AG09319 (cell line): ENCODE results near the gene TAF1B.

ENCODE experiments used
- DNase-seq: peaks from one replicate; pipeline ENCODE4 v3.0.0-alpha.2; 2010; ENCODE audit warnings: low read depth; ENCODE audit errors: extremely low read depth
- TF ChIP-seq, protein P1 (sequence below): IDR thresholded peaks from 2 replicates; pipeline ENCODE4 v1.5.1; 2011; ENCODE audit warnings: low read depth, mild to moderate bottlenecking, inconsistent platforms, low read length, moderate library complexity

TAF1B gene

DNA sequence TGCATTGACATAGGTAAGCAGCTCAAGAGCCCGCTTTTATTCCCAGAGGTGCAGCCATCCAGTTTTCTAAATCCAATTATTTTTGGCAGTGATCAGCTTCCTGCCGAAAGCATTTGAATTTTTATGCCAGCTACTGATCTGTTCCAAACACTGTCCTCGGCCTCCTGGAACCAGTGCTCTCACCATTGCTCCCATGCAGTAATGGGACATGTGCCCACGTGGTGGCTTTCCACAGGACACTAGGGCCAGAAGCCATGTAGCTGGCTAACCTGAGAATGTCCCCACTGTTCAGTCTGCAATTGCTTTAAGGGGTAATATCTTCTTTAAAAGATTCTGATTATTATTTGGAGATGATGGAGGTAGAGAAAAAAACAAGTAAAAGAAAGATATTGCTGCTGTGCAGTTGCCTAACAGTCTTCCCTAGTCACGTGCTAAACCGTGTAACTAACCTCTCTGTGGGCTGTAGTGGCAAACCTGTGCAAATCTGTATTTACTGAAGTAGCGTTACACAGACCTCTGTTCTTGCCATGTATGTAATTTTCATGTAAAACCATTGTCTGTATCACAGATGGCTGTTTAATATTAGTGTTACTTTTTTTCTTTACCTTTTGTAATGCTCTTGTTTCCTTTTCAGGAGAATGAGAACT lies 121.2 kb downstream of the TAF1B start:
- DNase-seq, result no peak
- TF ChIP-seq, protein P1, sequence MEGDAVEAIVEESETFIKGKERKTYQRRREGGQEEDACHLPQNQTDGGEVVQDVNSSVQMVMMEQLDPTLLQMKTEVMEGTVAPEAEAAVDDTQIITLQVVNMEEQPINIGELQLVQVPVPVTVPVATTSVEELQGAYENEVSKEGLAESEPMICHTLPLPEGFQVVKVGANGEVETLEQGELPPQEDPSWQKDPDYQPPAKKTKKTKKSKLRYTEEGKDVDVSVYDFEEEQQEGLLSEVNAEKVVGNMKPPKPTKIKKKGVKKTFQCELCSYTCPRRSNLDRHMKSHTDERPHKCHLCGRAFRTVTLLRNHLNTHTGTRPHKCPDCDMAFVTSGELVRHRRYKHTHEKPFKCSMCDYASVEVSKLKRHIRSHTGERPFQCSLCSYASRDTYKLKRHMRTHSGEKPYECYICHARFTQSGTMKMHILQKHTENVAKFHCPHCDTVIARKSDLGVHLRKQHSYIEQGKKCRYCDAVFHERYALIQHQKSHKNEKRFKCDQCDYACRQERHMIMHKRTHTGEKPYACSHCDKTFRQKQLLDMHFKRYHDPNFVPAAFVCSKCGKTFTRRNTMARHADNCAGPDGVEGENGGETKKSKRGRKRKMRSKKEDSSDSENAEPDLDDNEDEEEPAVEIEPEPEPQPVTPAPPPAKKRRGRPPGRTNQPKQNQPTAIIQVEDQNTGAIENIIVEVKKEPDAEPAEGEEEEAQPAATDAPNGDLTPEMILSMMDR, result no peak

DNA sequence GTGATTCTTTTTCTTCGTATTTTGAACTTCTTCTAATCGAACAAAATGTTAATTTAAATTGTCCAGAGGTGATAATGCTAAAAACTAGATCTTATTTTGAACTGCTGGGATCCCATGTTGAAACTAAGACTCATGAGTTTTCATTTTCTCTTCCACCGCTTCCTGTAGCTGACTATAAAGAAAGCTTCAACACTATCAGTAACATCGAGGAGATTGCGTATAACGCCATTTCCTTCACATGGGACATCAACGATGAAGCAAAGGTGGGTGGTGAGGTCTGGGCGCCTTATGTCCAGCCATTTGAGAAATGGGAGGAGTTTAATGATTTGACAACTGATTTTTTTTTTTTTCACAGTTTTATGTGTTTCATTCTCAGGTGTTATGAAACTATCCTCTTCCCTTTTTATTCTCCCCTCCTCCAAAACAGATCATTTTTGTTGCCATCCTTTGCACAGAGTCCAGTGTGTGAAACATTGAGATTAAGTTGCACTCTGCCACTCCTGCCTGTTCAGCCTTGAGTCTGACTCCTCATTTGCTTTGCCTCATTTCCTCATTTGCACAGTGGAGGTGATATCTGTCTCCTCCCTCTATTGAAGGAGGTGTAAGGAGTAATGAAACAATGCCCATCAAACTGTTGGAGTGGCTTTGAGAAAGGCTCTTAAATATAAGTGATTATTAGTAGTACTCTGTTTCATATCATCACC lies 122.0 kb downstream of the TAF1B start:
- TF ChIP-seq, protein P1, result no peak
- no peak for DNase-seq

DNA sequence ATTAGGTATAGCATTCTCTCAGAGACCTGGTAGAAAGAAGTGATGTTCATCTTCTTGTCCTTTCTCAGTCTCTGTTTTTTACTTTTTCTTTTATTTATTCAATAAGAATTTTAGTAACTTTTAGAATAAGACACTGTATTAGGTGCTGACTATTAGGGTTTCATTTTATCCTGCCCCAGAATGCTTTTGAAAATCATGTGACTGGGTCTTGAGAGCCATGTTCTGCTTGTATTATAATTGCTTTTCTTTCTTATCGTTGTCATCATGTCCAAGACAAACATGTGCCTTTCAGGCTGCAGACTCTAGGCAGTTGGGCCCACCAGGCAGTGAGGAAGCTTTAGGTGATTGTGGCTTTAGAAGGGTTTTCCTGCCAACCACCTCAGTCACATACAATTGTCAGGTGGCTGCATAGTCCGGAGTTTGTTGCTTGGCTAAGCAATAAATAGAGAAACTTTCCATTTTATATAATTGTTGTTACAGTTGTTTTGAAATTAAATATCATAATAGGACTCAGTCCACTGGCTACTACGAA lies 123.3 kb downstream of the TAF1B start:
- TF ChIP-seq, protein P1, result no peak
- no peak for DNase-seq

DNA sequence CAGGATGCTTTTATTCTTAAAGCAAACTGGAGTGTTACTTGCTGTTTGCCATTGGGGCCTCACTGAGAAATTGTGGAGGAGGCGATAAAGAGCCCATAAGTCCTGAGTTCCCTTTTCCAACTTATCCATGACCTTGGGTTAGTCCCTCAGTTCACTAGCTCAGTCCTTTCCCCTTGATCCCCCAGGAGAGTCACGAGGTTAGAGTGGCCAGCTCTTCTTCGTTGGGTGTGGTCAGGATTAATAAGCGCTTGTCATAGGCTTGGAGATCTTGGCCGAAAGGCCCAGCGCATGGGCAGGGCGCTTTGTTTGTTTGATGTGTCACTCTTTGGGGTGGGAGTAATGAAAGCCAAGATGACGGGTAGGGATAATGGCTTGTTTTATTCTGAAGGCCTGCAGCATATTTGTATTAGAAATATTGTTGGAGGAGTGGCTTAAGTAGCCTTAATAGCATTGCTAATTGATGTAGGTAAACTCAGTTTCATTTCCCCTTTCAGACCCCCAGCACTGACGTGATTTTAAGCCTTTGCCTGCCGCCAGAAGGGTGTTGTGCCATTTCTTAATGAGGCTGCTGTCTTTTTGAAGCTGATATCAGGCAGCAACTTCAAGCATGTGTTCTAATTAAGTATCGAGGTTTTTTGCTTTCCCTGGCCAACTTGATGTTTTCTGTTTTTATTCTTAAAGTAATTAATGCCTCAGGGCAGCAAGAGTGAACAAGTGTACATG lies 123.9 kb downstream of the TAF1B start:
- no peak for DNase-seq
- TF ChIP-seq, protein P1, result no peak

DNA sequence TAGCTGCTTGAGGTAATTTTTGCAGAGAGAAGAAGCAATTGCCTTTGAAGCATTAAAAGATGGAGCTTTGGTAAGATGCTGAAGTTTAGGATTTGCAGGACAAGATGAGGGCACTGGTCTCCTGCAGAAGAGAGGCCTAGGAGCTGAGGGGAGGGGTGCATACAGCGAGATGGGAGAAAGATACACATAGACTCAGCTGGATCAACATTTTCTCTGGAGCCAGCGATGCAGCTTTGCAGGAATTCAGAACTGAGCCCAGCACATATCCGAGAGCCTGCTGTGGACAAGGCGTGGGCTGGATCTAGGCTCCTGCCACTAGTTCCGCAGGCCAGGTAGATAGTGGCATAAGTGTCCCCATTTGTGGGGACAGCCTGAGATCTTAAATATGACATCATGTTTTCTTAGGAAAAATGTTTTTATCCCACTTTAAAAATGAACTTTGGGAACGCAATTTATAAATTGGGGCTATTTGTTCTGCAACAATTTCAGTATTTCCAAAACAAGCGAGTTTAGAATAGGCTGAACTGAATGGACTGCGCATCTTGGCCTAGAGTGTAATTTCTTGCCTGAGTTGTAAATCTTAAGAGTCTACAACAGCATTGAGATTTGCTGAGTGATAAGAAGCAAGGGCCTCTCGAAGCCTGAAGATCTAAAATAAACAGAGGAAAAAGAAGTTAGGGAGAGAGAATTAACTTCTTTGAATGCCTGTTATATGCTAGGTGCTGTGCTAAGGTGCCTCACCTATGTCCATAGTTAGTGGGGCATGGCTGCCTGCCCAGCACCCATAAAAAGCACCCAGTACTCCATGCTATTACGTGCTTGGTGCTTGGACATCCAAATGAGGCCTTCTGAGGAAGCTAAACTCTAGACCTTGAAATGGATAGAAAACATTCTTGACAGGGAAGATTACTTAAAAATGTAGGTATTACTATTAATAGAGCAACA lies 125.6 kb downstream of the TAF1B start:
- TF ChIP-seq, protein P1, result no peak
- DNase-seq, result no peak

DNA sequence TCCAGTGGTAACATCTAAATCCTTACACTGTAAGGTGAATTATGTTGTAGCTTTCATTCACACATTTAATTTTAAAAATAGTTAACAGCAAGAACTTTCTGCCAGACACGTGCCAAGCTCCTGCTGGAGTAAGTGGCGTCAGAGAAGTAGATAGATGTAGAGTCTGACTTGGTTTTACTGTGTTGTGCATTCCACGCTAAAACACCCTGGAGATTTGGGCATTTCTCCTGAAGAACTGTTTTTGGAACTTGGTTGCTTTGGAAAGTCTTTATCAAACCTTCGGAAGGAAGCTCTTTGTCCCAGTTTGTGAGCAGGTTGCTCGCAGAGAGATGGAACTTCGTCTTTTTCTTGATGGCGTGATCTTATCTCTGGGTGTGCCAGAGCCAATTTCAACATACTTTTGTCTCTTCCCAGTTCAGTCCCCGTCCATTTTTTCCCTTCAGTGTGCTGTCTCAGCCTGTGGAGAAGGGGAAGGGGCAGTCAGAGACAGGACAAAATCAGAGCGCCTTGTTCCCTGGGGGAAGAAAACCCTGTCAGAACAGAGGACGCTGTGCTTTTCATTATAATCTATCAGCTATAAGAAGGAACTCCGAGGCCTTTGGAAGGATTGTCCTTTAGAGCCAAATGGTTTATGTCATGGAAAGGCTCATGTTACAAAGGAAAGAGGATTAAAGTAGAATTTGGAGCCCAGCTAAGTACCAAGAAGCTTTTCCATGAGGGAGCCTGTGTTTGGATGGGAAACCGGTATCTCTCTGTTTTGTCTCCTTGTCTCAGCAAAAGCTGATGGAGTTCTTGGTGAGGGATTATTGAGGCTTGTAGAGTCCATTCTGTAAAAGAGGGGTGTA lies 127.1 kb downstream of the TAF1B start:
- TF ChIP-seq, protein P1, result no peak

More for the DNA sequence above, 127.1 kb downstream of the TAF1B start:
- no peak for DNase-seq
